Stimulated activated CD8-positive, alpha-beta memory T cell treated with anti-CD3 and anti-CD28 coated beads, Interleukin-4, amount 100 ng/mL, for 48 hours (primary cell): ENCODE data around the gene CPVL.

Experiments used
- DNase-seq: peaks from one replicate; pipeline ENCODE4 v3.0.0-alpha.2; 2020

Gene CPVL

GRCh38 chr7:29090151-29090805, 56.1 kb downstream of the CPVL start:
- no peak for DNase-seq

- DNase-seq, result no peak
Measured at GRCh38 chr7:29087840-29088170, 58.5 kb downstream of the CPVL start.

GRCh38 chr7:29086545-29086944, 59.8 kb downstream of the CPVL start:
- no peak for DNase-seq

GRCh38 chr7:29084832-29085231, 61.5 kb downstream of the CPVL start:
- DNase-seq, result no peak

- DNase-seq, result no peak
Measured at GRCh38 chr7:29080803-29081202, 65.5 kb downstream of the CPVL start.

- no peak for DNase-seq
Measured at GRCh38 chr7:29078311-29079260, 67.8 kb downstream of the CPVL start.

GRCh38 chr7:29077854-29078253, 68.5 kb downstream of the CPVL start:
- DNase-seq, result no peak

- no peak for DNase-seq
Measured at GRCh38 chr7:29077176-29077575, 69.2 kb downstream of the CPVL start.

- no peak for DNase-seq
Measured at GRCh38 chr7:29076631-29077030, 69.7 kb downstream of the CPVL start.

GRCh38 chr7:29075606-29076005, 70.7 kb downstream of the CPVL start:
- no peak for DNase-seq

GRCh38 chr7:29071203-29071874, 75.0 kb downstream of the CPVL start:
- DNase-seq, result no peak

- no peak for DNase-seq
Measured at GRCh38 chr7:29066641-29067040, 79.7 kb downstream of the CPVL start.

GRCh38 chr7:29065181-29065857, 81.0 kb downstream of the CPVL start:
- DNase-seq, result no peak

GRCh38 chr7:29063872-29064271, 82.5 kb downstream of the CPVL start:
- no peak for DNase-seq

GRCh38 chr7:29063236-29063635, 83.1 kb downstream of the CPVL start:
- DNase-seq, result no peak

- no peak for DNase-seq
Measured at GRCh38 chr7:29053105-29053872, 93.0 kb downstream of the CPVL start.

- DNase-seq, result no peak
Measured at GRCh38 chr7:29046978-29047377, 99.4 kb downstream of the CPVL start.

GRCh38 chr7:29045258-29046086, 100.9 kb downstream of the CPVL start:
- no peak for DNase-seq

- no peak for DNase-seq
Measured at GRCh38 chr7:29044554-29044953, 101.8 kb downstream of the CPVL start.

- no peak for DNase-seq
Measured at GRCh38 chr7:29043576-29043975, 102.8 kb downstream of the CPVL start.

GRCh38 chr7:29042824-29043231, 103.5 kb downstream of the CPVL start:
- no peak for DNase-seq
